GM18505 (cell line): ENCODE results near the gene SLC6A18.

Experiments
- ATAC-seq: cut with Tn5 transposase; IDR thresholded peaks from one replicate; pipeline ENCODE4 v1.9.1; 2021; ENCODE audit not compliant: unreplicated experiment
- POLR2A ChIP-seq: IDR thresholded peaks from 4 replicates; pipeline ENCODE4 v1.6.1; 2011; ENCODE audit warnings: borderline replicate concordance; ENCODE audit not compliant: insufficient read depth, insufficient read length; ENCODE audit errors: extremely low read depth

Gene SLC6A18

GRCh38 chr5:1192971-1193590, 32.1 kb upstream of the SLC6A18 start:
- ATAC-seq, result no peak
- no peak for TF ChIP-seq POLR2A

- no peak for ATAC-seq
- no peak for TF ChIP-seq POLR2A
These were observed 31.6 kb upstream of the SLC6A18 start for GRCh38 chr5:1193591-1193985.

- ATAC-seq, result no peak
- TF ChIP-seq POLR2A, result no peak
These were observed 30.8 kb upstream of the SLC6A18 start for GRCh38 chr5:1194378-1194777.

DNA sequence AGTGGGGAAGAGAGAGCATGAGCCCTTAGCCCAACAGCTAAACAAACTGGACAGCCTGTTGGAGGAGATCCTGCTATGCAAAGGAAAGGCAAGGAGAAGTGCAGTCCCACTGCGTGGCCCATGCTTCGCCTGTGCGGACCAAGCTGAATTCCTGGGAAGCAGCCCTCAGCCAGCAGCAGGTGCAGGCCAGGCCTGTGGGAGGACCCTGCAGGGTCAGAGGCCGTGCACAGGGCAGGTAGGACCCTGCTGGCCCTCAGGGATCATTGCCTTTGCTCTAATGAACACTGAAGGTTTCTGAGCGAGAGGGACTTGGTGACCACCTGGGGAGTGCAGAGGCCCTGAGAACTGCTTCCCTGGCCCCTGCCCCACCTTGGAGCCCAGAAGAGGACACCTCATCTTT, 29.7 kb upstream of the SLC6A18 start:
- TF ChIP-seq POLR2A, result no peak
- no peak for ATAC-seq

- TF ChIP-seq POLR2A, result no peak
These were observed 29.3 kb upstream of the SLC6A18 start for GRCh38 chr5:1195916-1196315.

GRCh38 chr5:1196562-1196961, 28.6 kb upstream of the SLC6A18 start:
- ATAC-seq, result no peak
- no peak for TF ChIP-seq POLR2A

More at GRCh38 chr5:1195916-1196315, 29.3 kb upstream of the SLC6A18 start:
- no peak for ATAC-seq

DNA sequence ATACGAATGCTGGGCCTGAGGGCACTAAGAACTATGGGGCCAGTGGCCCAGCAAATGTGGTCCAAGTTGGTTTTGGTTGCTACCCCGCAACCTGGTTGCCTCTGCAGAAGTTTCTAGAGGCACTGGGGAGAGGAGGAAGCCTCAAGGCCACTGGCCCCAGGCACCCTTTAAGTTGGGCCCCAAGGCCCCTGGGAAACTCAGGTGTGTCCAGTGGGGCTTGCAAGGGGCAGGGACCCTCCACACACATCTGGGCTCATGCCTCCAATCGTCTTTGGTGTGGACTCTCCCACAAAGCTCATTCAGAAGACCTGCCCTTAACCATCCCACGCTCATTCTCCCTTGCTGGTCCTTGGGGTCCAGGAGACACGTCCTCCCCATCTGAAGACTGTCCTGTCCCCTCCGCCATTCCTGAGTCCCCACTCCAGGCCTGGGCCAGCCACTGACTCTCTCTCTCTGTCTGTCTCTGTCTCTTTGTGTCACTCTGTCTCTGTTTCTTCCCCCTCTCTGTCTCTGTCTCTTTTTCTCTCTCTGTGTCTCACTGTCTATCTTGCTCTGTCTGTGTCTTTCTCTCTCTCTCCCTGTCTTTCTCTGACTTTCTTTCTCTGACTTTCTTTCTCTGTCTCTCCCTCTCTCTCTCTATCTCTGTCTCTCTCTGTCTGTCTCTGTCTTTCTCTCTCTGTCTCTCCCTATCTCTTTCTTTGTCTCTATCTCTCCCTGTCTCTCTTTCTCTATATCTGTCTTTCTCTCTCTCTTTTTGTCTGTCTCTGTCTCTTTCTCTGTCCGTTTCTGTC, 27.1 kb upstream of the SLC6A18 start:
- TF ChIP-seq POLR2A, result no peak
- ATAC-seq, result no peak

DNA sequence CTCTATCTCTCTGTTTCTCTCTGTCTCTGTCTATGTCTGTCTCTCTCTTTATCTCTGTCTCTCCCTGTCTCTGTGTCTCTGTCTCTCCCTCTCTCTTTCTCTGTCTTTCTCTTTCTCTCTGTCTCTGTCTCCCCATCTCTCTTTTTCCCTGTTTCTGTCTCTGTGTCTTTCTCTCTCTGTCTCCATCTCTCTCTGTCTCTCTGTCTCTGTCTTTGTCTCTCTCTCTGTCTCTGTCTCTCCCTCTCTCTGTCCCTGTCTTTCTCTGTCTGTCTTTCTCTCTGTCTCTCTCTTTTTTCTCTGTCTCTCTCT, 25.9 kb upstream of the SLC6A18 start:
- no peak for ATAC-seq
- TF ChIP-seq POLR2A, result no peak

DNA sequence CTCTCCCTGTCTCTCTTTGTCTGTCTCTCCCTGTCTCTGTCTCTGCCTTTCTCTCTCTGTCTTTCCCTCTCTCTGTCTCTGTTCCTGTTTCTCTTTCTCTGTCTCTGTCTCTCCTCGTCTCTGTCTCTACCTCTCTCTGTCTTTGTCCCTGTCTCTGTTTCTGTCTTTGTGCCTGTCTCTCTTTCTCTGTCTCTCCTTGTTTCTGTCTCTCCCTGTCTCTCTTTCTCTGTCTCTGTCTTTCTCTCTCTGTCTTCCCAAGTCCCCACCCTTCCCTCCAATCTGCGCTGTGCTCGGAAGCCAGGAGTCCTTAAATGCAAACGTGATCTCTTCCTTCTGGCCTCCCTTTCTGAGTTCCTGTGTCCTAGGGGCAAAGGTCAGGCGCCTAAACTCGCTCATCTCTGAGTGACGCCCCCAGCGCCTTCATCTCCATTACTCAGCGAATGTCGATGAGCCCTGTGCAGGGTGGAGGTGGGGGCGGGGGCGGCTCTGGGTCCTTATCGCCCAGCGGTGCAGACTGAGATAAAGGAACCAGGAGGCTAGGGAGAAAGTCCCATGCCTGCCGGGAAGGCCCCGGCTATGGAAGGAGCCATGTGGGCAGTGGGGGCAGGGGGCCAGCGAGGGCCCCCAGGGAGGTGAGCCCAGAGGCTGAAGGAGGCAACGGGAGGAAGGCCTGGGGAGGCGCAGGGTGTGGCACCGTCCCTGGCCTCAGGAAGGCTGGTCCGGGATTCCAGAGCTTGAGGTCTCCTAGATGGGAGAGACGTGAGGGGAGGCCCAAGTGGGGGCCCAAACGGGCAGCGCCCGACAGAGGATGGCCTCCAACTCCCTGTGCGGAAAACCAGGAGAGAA, 25.3 kb upstream of the SLC6A18 start:
- TF ChIP-seq POLR2A, result no peak
- ATAC-seq, result no peak

DNA sequence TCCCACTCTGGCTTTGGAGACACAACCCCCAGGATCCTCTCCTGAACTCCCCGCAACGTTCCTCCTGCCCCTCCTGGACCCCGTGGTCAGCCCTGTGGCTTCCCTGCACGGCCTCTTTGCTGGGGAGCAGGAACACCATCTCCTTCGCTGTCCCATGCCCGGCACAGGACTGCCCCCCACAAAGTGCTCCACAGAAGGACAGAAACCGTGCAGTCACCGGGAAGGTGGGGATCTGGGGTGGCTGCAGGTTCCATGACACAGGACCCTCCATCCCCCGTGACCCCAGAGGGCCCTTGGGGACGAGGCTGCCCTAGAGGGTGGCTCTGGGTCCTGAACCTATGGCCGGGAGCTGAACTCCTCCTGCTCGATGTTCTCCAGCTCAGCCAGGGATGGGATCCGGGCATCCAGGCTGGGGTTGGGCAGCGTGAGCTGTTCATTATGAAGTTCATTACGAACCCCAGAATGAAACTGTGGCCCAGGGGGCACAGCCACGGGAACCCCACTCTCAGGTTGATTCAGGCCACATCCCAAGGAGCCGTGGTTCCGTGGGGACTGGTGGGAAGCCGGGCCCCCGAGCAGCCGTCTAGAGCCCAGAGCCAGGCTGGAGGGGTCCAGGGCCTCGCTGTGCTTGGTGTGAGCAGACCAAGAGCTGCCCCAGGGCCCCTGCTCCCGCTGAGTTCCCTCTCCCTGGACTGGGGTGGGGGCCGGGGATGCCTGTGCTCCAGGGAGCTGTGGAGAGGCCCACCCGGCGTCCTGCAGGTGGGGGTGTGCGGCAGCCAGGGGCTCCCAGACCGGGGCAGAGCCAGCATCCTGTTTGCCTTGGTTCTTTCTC, 24.5 kb upstream of the SLC6A18 start:
- ATAC-seq, result no peak
- no peak for TF ChIP-seq POLR2A

- ATAC-seq, result no peak
- no peak for TF ChIP-seq POLR2A
These were observed 23.7 kb upstream of the SLC6A18 start, which contains the start of gene SLC6A19 for GRCh38 chr5:1201327-1202025. Gene SLC6A19, plus strand, starts transcription at chr5:1201595. Its CDS starts 56 bp downstream, at chr5:1201651.

- no peak for TF ChIP-seq POLR2A
- no peak for ATAC-seq
These were observed 23.0 kb upstream of the SLC6A18 start for GRCh38 chr5:1202026-1202797.

DNA sequence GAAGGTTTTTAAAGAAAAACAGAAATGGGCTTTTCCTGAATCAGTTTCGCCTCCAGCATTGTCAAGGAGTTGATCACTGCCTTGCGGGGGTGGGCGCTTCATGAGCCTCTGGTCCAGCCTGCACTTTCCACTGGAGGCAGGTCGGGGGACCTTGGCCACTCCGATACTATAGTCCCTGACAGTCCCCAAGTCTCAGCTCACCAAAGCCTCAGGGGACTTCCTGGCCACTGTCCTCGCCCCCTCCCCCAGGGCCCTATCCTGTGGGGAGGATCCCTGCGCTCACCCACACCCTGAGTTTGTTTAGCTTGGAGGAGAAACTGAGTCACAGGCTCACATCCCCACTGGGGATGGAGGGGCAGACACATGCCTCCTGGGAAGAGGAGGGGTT, 22.4 kb upstream of the SLC6A18 start:
- TF ChIP-seq POLR2A, result no peak
- no peak for ATAC-seq
